ENCODE measurements around the gene CTNNA2.

The CTNNA2 gene

DNA sequence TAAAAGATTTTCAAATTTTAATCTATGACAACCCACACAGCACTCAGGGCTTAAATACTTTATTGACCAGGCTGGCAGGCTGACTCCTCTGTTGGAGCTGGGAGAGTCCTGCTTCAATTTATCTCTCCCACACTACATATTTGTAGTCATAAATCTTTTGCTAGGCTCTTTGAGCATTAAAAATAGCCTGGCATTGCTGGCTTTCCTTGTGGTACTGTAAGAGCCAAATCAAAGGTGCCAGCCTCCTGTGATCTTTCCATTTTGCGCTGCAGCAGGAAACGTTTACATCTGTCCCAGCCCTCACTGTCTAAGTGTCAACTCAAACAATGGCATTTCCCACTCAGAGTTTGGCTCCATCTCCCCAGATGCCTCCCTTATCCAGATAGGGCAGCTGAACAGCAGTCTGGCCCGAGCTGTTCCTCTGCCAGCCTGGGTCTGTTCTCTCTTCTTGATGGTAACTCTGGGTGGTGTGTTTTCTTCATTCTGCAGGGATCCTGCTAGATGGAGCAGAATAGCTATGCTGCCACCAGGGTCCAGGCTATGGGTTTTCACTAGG, 729.6 kb downstream of the CTNNA2 start:
- DNase-seq = no peak

GRCh38 chr2:80244905-80245584, 732.2 kb downstream of the CTNNA2 start:
- no peak for DNase-seq

GRCh38 chr2:80246534-80246933, 733.7 kb downstream of the CTNNA2 start:
- DNase-seq = no peak

DNA sequence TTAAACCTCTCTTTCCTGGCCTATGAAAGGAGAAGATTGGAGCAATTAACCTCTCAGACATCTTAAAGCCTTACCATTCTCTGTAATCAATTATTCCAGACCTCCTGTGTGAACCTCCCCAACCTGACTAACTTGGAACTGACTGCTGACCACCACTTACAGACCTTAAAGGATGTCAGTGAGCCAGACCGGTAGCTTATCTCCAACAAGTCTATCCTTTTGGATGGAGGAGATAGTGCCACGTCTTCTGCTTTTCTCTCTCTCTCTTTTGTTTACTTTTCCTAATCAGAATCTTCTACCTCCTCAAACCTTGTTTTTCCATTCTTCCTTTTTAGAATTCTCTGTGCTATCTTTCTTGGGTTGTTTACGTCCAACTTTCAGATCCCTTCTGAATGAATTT, 734.5 kb downstream of the CTNNA2 start:
- no peak for DNase-seq

DNA sequence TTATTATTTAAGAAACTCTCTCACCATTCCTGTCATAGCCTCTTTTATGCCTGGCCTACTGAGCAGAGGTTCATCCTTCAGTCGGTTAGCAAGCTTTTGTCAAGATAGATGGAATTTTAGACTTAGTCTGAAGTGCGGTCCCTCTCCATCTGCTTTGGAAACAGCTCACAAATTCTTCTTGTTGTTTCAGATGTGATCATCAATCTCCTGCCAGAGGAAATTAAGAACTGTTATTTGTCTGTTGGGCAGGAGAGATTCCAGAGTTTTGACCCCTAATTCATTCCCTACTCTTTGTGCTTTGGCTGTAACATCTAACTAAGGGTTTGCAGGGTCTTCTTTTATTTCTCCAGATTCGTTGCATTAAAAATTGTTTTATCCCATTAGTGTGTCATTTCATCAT, 735.3 kb downstream of the CTNNA2 start:
- DNase-seq = no peak

DNA sequence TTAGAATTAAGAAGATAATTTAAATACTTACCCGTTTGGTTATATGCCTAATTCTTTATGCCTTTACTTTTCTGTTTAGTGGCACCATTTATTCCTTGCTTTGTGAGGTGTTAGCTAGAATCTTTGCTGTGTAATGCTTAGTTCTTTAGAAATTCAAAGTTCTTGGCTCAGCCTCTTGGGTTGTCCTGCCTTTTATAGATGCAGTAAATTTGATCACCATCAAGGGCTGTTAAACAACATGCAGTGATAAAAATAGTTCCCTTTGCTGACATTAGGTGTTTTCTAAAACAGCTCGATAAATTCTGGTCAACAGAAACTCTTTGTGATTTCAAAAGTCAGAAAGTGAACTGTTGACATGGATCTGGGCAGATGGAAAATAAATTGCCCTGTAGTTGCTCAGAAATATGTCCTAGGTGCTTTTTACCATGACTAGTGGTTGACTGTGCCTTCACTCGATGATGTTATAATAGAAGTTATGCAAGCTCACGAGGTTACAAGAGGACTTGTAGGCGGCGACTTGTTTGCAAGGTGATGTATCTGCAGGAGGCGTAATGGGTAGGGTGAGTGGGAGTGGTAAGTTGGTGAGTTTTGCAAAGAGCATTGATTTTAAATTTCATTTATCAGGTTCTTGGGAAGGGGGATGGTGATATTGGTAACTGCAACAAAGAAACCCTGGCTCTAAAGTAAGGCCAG, 739.6 kb downstream of the CTNNA2 start:
- DNase-seq = no peak

- DNase-seq = no peak
Measured at GRCh38 chr2:80255918-80256781, 743.3 kb downstream of the CTNNA2 start.

DNA sequence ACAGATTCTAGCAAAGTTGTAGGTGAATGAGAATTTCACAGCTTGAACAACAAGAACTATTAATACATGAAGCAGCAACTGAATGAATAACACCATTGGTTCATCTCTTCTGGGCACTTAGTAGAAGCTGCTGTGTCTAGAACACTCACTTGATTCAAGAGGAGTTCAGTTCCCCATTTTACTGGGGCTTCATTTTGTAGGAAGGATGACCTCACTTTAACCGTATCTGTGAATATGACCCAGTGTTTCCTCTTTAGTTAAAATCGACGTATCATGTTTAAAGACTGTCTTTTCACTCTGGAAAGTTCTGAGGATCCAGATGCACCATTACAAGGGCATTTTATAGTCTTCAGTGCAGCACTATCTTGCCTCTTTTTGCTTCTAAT, 743.9 kb downstream of the CTNNA2 start:
- DNase-seq = no peak

GRCh38 chr2:80257450-80257849, 744.6 kb downstream of the CTNNA2 start:
- DNase-seq = no peak

GRCh38 chr2:80258341-80258740, 745.5 kb downstream of the CTNNA2 start:
- DNase-seq = no peak

DNA sequence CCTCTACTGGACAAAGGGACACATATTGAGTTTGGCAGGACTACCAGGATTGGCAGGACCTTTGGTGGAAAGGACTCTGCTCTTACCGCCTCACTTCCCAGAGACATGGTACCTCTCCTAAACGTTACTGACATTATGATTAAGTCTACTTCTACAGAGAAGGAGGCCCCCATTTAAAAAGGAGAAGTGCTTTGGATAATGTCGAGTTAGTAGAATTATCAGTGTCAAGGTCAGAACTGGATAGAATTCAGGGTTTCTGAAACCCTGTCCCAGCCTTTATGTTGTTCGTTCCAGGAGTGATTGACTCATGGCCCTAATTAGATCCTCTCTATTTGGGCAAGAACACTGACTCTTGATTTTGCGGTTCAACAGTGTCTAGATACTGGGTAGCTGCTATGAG, 745.9 kb downstream of the CTNNA2 start:
- no peak for DNase-seq

- DNase-seq = no peak
Measured at GRCh38 chr2:80259292-80259691, 746.4 kb downstream of the CTNNA2 start.

GRCh38 chr2:80266231-80266630, 753.4 kb downstream of the CTNNA2 start:
- DNase-seq = no peak

GRCh38 chr2:80269806-80270205, 757.0 kb downstream of the CTNNA2 start:
- DNase-seq = no peak

DNA sequence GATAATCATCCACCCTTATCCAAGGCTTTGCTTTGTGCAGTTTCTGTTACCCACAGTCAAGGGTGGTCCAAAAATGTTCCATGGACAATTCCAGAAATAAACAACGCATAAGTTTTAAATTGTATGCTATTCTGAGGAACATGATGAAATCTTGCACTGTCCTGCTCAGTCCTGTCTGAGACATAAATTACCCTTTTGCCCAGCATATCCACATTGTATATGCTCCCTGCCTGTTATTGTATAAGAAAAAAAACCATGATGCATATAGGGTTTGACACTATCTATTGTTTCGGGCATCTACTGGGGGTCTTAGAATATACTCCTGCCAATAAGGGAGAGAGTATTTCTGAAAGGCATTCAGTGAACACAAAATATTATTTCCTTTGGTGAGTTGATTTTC, 767.7 kb downstream of the CTNNA2 start:
- no peak for DNase-seq

GRCh38 chr2:80281049-80281448, 768.2 kb downstream of the CTNNA2 start:
- DNase-seq = no peak

DNA sequence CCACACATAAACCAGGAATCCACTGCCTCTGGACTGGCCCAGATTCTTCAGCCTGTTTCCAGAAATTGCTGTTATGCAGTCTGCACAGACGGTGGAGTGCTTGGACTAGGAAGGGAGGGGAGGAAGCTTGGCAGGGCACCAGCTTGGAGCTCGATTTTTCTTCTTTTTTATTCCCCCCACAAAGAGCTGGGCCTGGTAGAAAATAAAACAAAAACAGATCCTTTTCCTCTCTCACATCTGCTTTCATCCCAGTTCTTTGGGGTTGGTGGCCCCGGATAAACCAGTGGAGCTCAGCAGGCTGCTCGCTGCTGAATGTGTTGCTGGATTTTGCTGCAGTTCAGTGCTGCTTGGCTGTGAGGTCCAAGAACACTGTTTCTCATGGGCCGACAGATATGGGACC, 775.7 kb downstream of the CTNNA2 start:
- DNase-seq = no peak

DNA sequence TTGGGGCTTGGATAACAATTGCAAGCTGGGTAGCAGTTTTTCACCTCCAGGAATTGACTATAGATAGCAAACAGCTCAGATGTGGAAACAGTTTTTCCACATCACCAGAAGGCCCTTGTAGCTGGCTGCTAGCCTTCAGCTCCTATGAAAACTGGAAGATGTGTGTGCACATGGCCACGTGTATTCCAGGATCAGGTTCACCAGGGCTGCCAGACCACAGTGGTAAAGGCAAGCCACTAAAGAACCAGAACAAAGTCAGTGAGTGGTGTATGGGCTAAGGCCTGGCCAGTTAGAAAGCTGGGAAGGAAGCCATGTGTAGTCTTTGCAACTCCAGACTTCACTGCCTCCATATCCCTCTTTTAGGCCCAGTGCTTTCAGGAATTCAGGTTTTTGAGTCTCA, 778.8 kb downstream of the CTNNA2 start:
- DNase-seq = no peak

DNA sequence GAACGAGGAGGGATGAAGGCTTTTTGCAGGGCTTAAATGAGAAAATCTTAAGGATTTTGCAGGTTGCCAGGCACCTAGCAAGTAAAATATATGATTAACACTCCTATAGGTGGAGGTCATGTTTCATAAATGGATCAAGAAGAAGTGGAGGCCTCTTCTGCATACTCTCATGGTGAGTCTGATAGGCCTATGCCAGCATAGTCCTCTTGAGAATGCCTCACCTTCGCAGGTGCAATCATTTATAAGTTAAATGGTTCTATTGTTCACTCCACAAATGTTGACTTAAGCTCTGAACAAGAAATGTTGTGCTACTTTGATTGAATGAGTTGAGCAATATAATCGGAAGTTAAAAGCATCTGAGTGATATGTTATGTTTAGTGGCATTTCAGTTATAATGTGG, 779.6 kb downstream of the CTNNA2 start:
- no peak for DNase-seq

DNA sequence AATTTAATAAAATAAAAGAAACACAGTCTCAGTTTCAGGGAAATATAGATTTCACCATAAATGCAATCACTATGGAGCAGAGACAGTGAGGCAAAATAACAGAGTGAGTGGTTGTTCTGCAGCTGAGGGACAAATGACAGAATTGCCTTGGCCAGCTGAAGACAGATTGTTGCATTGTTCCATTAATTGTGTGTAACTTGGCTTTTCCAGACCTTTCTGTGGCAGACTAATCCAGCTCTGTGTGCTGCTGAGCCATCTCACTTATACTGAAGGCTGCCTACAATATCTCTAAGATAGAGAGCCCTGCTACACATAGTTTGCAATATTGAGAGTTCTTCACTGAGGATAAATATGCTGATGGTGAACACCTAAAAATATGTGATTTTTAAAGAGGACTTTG, 780.2 kb downstream of the CTNNA2 start:
- DNase-seq = no peak

GRCh38 chr2:80298954-80299353, 786.1 kb downstream of the CTNNA2 start:
- no peak for DNase-seq

- no peak for DNase-seq
Measured at GRCh38 chr2:80299661-80300060, 786.8 kb downstream of the CTNNA2 start.

DNA sequence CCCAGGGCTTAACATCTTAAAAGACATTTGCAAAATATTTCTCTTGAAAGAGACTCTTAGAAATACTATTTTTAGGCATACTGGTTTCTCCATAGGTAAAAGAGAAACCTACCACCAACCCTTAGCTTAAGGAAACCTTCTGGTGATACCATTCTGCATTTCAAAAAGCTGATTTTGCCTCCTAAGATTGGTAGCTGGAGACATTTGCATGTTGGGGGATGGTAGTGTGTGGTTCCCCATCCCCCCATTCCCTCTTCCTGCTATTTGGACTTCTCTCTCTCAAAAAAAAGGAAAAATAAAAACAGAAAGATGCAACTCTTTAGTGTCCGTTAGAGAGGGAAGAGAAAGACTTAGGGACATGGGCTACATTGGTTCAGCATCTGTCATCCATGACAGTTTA, 787.5 kb downstream of the CTNNA2 start:
- no peak for DNase-seq

DNA sequence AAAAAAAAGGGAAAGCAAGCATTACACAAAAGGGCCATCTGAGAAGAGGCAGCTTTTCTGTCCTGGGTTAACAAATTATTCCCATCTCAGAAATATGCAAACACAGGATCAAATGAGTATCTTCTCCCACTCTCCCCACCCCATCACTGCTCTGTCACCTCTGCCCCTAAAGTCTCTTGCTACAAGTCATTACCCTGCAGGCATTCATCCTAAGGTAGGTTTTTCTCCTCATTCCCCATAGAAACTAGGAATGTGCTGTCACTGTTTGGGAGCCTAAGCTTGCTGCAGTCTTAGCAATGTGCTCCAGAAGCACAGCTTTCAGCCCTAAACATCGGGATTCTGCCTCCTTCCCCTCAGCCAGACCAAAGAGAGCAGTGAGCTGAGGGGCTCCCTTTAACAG, 788.1 kb downstream of the CTNNA2 start:
- DNase-seq = no peak
